HG02938 (cell line): Measurements from ENCODE around the gene OR2J3.
"Not testable (repeated sequence)": the region's sequence is repeated elsewhere in the genome, so short reads cannot be mapped to it uniquely, and the experiment has no call there.

Source experiments
- ATAC-seq: cut with Tn5 transposase; IDR thresholded peaks from one replicate; pipeline ENCODE4 v1.9.1; 2021; ENCODE audit warnings: mild to moderate bottlenecking, moderate library complexity; ENCODE audit not compliant: unreplicated experiment

OR2J3 gene

DNA sequence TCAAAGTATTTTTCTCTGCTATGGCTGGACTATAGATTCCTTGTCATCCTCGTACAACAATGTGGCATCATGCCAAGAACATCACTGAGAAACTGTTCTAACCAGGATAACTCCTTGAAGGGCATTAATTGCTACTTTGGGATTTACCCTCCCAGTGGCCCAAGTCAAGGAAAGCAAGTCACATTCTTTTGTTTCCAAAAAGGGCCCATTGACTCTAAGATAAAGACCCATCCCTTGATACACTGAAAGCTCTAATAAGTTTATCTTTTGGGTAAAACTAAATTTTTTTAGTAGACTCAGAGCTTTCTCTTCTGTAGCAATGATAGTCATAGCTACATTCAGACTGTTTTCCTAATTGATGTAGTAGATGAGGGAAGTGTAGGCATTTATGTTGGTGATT is at the start of gene OR2J3:
Gene OR2J3, plus strand, starts transcription at position 301 of the 400 bp plus-strand sequence. CDS start 3,833 bp downstream, outside the sequence.
- ATAC-seq = no peak

DNA sequence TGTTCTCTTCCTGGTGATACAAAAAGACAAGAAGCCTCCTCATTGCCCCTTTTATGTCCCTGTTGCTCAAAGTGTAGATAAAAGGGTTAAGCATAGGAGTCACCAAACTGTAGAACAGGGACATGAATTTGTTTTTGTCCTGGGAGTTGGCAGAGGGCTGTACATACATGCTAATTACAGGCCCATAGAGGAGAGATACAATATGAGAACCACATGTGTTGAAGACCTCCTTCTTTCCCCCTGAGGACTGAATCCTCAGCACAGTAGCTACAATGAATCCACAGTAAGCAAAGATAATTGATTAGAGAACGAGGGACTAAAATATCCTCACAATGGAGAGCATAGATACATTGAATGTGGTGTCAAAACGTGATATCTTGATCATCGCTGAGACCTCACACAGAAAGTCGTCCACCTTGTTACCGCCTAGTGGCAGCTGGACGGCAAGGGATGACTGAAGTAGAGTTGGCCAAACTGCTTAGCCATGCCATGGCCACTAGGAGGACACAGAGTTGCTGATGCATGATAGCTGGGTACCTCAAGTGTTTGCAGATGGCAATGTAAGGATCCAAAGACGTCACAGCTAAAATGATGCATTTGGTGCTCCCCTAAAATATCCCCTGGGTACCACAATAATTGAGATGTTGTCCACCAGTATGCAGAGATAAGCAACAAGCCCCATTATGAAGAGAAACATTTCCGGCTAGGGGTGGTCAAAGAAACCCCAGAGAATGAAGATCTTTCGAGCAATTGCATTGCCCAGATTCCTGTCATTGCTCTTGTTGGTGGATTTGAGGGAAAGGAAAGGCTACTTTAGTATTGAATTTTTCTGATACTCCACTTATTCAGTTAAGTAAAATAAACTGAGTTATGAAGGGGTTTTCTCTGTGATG is 35.8 kb upstream of the OR2J3 start:
- no peak for ATAC-seq

DNA sequence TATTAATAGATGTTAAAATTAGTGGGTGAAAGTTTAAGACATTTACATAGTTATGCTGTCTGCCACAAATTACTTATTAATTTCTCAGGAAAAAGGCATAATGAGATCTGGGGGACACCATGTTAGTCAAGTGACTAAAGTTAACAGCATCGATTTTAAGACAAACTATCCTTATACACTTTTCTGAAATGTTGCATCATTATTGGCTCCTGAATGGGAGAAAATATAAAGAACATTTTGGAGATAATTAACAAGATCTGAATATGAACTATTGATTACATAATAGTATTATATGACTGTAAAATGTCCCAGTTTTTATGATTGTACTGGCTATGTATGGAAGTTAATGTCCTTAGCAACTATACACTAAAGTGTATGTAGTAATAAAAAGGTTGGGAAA is 28.7 kb upstream of the OR2J3 start:
- no peak for ATAC-seq

DNA sequence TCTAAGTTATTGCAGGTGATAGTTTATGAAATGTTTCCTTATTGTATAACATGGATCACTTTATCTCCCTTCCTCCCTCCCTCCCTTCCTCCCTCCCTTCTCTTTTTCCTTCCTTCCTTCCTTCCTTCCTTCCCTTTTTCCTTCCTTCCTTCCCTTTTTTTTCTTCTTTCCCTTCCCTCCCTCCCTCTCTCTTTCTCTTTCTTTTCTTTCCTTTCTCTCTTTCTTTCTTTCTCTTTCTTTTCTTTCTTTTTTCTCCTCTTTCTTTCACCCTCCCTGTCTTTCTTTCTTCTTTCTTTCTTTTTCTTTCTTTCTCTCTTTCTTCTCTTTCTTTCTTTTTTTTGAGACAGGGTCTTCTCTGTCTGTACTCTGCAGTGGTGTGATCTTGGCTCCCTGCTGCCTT is 26.5 kb upstream of the OR2J3 start:
- no peak for ATAC-seq

DNA sequence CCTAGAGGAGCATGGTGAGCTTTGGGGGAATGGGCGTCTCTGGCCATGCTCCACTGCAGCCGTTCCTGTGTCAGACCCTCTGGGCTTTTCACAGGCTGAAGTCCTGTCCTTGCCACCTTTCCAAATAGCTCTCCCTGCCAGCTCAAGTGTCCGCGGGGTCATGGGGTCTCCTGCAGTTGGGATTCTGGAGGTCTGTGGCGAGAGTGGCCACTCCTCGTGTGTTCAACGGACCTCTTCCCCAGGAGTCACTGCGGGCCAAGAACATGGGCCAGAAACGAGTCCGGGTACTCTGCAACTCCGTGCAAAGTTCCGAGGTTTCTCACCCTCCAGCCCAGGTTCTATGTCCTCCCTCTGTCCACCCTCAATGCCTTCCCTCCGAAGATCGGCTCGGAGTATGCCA is 25.4 kb upstream of the OR2J3 start:
- ATAC-seq = no peak

DNA sequence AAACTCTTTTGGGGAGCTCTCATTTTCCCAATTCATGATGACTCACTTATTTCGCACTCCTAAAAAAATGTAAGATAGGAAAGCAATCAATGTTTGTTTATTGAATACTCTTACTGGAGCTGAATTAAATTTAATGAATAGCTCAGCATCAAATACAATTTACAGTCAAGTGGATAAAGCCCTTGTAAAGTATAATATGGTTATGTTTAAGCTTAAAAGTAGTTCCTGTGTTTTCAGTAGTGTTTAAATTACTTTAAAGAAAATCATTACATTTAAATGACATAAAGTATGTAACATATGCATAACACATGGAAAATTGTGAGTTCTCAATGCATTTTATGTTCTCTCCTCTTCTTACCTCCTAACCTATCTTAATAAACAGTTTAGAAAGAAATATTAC is 20.6 kb upstream of the OR2J3 start, which contains the start of gene OR2B3:
Gene OR2B3, minus strand, starts transcription at position 101 of the 400 bp plus-strand sequence. Its CDS starts 65 bp downstream, at position 36.
- ATAC-seq = no peak

DNA sequence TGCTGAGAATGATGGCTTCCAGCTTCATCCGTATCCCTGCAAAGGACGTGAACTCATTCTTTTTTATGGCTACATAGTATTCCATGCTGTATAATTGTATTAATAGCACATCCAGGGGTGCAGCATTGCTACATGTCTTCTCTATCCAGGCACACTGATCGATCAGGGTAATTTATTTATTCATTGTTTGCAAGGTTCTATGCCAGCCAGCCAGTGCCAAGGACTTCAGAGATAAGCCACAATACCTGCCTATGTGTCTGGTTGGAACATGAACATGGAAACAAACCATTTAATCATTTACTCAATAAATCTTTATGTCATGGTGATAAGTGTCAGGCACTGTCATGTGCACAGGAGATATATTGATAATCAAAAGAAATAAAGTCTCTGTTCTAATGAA is 14.9 kb upstream of the OR2J3 start:
- no peak for ATAC-seq

DNA sequence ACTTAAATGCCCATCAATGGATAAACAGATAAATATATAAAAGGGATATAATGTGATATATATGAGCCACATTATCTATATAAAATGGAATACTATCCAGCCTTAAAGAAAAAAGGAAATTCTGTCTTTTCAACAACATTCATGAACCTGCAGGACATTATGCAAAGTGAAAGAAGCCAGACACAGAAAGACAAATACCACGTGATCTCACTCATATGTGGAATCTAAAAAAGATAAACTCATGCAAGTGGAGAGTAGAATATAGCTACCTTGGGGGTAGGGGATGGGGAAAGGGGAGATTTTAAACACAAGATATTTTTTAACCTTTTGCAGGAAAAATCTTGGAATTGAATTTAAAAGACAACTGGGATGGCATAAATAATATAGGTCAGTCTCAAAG is 10.1 kb upstream of the OR2J3 start:
- no peak for ATAC-seq

DNA sequence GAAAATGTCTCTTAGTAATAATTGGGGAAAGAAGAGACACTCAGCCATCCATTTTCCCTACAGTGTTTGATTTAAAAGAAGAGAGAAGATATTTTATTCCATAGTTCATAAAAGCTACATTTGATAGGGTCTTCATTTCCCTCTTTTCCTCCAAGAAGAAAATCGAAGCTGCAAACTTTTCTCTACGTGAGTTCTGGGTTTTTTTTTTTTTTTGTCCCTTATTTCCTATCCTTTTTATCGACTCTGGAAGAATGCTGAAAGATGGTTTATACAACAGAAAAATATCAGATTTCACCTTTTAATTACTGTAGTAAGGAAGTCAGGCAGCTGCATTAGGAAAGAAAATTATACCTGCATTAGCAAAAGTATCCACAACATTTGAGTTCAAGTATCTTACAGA is 8.7 kb upstream of the OR2J3 start, which contains the start of gene OR2J1:
Gene OR2J1, plus strand, starts transcription at position 301 of the 400 bp plus-strand sequence. CDS start 1,453 bp downstream, outside the sequence.
- ATAC-seq = no peak

DNA sequence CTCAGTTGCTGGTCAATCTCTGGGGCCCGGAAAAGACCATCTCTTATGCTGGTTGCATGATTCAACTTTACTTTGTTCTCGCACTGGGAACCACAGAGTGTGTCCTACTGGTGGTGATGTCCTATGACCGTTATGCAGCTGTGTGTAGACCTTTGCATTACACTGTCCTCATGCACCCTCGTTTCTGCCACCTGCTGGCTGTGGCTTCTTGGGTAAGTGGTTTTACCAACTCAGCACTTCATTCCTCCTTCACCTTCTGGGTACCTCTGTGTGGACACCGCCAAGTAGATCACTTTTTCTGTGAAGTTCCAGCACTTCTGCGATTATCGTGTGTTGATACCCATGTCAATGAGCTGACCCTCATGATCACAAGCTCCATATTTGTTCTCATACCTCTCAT is 4.3 kb downstream of the OR2J3 start:
- ATAC-seq = no peak

DNA sequence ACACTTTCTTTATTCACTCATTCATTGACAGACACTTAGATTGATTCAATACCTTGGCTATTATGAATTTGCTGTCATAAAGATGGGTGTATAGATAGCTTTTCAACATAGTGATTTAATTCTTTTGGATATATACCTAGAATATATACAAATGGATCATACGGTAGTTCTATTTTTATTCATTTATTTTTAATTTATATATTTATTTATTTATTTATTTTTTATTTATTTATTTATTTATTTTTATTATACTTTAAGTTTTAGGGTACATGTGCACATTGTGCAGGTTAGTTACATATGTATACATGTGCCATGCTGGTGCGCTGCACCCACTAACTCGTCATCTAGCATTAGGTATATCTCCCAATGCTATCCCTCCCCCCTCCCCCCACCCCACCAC is 7.1 kb downstream of the OR2J3 start:
- not testable (repeated sequence) for ATAC-seq

DNA sequence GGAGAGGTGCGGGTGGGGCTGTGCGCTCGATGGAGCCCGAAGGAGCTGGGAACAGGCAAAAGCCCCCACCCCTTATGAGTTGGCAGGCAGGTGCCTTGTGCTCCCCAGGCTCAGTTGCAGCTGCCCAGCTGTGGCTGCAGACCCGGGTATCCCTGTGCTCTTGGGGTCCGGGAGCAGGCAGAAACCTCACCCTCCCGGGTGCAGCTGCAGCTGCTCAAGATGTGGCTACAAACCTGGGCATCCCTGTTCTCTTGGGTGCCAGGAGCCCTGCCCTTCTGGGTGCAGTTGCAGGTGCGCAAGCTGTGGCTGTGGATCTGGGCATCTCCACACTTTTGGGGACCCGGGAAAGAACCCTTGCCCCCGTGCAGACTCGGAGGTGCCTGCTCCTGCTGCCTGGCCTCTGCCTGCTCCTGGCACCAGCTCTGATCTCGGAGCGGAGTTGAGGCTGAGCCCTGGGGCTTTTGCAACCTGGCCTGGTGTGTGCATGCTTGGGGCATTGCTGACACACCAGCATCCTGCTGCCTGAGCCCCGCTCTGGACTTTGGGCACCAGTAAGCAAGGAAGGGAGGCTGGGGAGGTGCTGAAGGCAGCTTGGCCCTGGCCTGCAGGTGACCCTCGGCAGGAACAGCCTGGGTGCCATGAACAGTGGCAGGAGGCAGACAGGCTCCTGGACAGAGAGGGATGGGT is 21.6 kb downstream of the OR2J3 start:
- ATAC-seq = no peak

DNA sequence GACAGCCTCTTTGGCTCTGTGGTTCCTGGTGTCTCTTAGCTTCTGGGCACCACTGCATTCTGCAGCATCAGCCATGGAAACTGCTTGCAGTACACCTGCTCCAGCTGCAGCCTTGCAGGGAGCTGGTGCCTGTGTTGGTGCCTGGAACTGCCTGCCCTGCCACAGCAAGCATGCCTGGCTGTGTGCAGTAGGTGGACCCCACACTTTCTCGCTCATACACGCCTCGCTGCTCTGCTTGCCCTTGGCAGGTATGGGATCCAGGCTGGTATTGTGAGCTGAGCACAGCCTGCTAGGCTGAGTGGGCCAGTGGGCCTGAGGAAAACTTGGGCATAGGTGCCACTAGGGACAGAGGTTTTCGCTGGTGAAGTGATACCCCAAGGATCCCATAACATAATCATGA is 22.8 kb downstream of the OR2J3 start:
- ATAC-seq = no peak

DNA sequence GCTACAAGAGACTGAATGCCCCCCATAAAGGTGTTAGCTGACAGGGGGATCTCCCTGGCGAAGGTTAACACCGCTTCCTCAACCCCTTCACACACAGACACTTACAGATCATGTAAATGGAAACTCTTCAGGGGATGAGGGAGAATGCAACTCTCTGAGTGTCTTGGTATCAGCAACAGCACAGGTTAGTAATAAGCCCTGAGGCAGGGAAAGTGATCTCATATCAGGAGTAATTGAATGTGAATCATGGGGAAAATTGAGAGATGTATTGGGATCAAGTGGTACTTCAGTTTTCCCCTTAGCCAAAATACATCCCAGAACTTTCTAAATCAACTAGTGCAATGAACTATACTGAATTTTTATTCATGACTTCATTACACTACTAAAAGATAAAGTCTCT is 23.8 kb downstream of the OR2J3 start:
- ATAC-seq = no peak

DNA sequence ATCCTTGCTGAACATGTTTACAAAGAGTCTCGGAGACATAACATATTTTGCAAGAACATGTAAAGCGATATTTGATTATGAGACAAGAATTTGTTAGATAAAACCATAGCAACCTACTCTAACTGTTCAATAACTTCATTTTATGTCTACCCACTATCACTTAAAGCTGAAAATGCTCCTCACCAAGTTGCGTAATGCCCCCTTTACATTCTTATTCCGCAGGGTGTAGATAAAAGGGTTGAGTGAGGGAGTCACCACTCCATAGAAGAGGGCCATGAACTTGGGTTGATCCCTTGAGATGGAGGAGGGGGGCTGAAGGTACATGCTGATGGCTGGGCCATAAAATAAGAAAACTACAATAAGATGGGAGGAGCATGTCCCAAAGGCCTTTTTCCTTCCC is 29.9 kb downstream of the OR2J3 start:
- ATAC-seq = no peak

DNA sequence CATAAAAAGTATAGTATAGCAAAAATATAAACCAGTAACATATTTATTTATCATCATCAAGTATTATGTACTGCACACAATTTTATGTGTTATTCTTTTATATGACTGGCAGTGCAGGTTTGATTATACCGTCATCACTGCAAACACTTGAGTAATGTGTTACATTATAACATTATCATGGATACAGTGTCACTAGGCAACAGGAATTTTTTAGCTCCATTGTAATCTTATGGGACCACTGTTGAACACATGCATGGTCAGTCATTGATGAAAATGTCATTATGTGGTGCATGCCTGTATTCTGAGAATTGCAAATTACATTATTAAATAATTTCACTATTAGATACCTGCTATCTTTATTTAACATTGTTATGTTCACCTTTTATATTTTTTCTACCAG is 33.7 kb downstream of the OR2J3 start:
- no peak for ATAC-seq

DNA sequence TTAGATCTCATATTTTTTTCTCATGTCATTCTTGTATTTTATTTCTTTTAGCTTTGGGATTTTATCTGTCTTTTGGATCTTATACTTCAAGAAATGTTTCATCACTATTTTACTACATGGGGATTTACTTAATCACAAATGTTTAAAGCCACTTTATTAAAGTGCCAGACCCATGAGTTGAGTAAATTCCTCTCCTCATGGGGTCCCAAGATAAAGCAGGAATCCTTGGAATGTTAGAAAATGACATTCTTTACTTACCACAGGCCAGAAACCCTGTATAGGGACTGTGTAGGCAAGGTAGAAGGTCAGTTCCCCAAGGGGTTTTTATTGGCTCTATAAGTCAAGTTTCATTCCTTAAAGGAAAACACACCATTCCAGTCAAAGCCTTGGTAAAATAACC is 34.5 kb downstream of the OR2J3 start:
- ATAC-seq = no peak

DNA sequence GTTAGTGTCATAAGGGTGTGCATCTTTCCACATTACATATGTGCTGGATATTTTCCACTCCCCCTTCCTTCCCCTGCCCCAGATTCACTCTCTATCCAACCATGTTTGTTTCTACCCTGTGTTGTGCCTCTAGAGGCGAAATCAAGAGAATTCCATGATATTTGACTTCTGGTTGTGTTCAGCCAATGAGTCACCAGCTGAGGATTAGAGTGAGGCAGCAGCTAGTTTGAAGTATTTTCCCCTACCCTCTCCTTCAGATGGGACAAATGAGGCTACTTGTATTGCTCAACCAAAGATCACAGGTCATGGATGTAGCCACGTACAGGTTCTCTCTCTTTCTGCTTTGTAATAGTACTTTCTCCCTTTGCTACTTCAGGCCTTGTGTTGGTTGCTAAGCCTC is 38.3 kb downstream of the OR2J3 start:
- ATAC-seq = no peak

DNA sequence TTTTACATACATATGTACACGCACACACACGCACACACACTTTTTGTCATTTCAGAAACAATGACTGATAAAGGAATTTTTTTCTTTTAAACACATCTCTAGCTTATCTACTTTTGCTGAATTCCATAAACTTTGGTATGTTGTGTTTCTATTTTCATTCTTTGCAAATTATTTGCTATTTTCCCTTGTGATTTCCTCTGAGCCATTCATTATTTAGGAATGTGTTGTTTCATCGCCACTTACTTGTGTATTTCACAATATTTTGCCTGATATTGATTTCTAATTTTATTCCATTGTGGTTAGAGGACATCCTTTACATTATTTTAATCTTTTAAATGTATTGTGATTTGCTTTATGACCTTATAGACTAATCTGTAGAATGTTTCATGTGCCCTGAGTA is 39.2 kb downstream of the OR2J3 start:
- ATAC-seq = no peak

DNA sequence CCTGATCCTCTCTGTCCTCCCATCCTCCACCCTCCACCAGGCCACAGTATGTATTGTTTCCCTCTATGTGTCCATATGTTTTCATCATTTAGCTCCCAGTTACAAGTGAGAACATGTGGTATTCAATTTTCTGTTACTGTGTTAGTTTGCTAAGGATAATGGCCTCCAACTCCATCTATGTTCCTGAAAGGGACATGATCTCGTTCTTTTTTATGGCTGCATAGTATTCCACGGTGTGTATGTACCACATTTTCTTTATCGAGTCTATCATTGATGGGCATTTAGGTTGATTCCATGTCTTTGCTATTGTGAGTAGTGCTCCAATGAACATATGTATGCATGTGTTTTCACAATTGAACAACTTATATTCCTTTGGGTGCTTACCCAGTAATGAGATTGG is 41.6 kb downstream of the OR2J3 start:
- ATAC-seq = not testable (repeated sequence)

DNA sequence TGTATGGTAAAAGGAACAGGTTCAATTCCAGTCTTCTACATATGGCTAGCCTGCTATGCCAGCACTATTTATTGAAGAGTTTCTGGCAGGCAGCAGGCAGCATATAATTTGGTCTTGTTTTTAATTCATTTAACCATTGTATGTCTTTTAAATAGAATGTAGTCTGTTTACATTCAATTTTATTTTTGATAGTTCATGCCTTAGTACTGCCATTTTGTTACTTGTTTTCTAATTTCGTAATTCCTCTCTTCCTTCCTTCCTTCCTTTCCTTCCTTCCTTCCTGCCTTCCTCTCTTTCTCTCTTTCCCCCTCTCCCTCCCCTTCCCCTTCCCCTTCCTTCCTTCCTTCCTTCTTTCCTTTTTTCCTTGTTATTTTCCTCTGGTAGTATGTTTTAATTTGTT is 45.2 kb downstream of the OR2J3 start:
- no peak for ATAC-seq

DNA sequence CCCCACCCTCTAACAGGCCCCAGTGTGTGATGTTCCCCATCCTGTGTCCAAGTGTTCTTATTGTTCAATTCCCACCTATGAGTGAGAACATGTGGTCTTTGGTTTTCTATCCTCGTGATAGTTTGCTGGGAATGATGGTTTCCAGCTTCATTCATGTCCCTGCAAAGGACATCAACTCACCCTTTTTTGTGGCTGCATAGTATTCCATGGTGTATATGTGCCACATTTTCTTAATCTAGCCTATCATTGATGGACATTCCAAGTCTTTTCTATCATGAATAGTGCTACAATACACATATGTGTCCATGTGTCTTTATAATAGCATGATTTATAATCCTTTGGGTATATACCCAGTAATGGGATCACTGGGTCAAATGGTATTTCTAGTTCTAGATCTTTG is 47.3 kb downstream of the OR2J3 start:
- ATAC-seq = not testable (repeated sequence)
